Fibroblast of lung (primary cell): ENCODE measurements around the gene ITPR1. TPM values are rescaled to one million over a fixed set of nuclear protein-coding genes. Genes with fewer than 3 reads are reported as not detected.
A peak's percentile ranks its signal among the peaks of the same experiment; 100 is the strongest.

Experiments used
- DNase-seq, 2 donors: peaks; one replicate each; pipeline versions ENCODE4 v3.0.0 to v3.0.0-alpha.2; 2010; ENCODE audit warnings: low read depth in 2 of 2
- H2AFZ ChIP-seq: 2 replicates; pipeline ENCODE4 v1.5.1; 2012; ENCODE audit warnings: low read length, control low read depth, inconsistent platforms
- H3K27ac ChIP-seq: 2 replicates; pipeline ENCODE4 v1.5.1; 2011; ENCODE audit warnings: low read length, control low read depth; ENCODE audit not compliant: insufficient read depth
- H3K27me3 ChIP-seq: 2 replicates; pipeline ENCODE4 v1.5.1; 2011; ENCODE audit warnings: mild to moderate bottlenecking, low read length; ENCODE audit not compliant: control insufficient read depth, insufficient read depth
- H3K36me3 ChIP-seq: 2 replicates; pipeline ENCODE4 v1.5.1; 2011; ENCODE audit warnings: low read length; ENCODE audit not compliant: control insufficient read depth, insufficient read depth
- H3K4me1 ChIP-seq: 2 replicates; pipeline ENCODE4 v1.5.1; 2011; ENCODE audit warnings: low read length; ENCODE audit not compliant: control insufficient read depth, insufficient read depth; ENCODE audit errors: extremely low read depth
- H3K4me2 ChIP-seq: 2 replicates; pipeline ENCODE4 v1.5.1; 2011; ENCODE audit warnings: low read length, control low read depth; ENCODE audit not compliant: insufficient read depth; ENCODE audit errors: extremely low read depth
- H3K4me3 ChIP-seq, 4 experiments: fragments of 200-600 bp in 1 of 4; sonication (generic) in 1 of 4; replicated peaks in 1 of 4; 2 replicates each; pipeline ENCODE4 v1.5.1; 2011 to 2016; ENCODE audit warnings: low read length in 4 of 4, low read depth in 3 of 4, mild to moderate bottlenecking in 3 of 4, control low read depth in 2 of 4, inconsistent platforms in 1 of 4, mixed read lengths in 1 of 4; ENCODE audit not compliant: insufficient read depth in 1 of 4; ENCODE audit errors: control extremely low read depth in 1 of 4
- H3K79me2 ChIP-seq: 2 replicates; pipeline ENCODE4 v1.5.1; 2012; ENCODE audit warnings: mild to moderate bottlenecking, low read length, inconsistent platforms; ENCODE audit not compliant: control insufficient read depth, insufficient read depth
- H3K9ac ChIP-seq: 2 replicates; pipeline ENCODE4 v1.5.1; 2011; ENCODE audit warnings: mild to moderate bottlenecking, low read length, control low read depth; ENCODE audit not compliant: insufficient read depth
- H3K9me3 ChIP-seq: 2 replicates; pipeline ENCODE4 v1.5.1; 2012; ENCODE audit warnings: low read depth, low read length; ENCODE audit not compliant: control insufficient read depth, insufficient read depth
- H4K20me1 ChIP-seq: 2 replicates; pipeline ENCODE4 v1.5.1; 2011; ENCODE audit warnings: low read length; ENCODE audit not compliant: control insufficient read depth, insufficient read depth; ENCODE audit errors: extremely low read depth
- CTCF ChIP-seq, 2 donors: IDR thresholded peaks in 1 of 2; conservative IDR thresholded peaks in 1 of 2; 1 replicate in 1 of 2; 2 replicates in 1 of 2; pipeline ENCODE4 v1.5.1; 2011 to 2012; ENCODE audit warnings: low read length in 2 of 2, control low read depth in 1 of 2, inconsistent platforms in 1 of 2, low read depth in 1 of 2, mild to moderate bottlenecking in 1 of 2
- EZH2 ChIP-seq: IDR thresholded peaks from 2 replicates; pipeline ENCODE4 v1.5.1; 2012; ENCODE audit warnings: low read length, control low read depth, mild to moderate bottlenecking; ENCODE audit errors: missing control alignments
- polyA plus RNA-seq, 2 donors: library from polyadenylated mRNA; depleted of rRNA in 1 of 2; stranded (reverse) in 1 of 2; unstranded in 1 of 2; fragments of >200 nt; gene quantifications; 2 replicates each; pipeline ENCODE4 v1.2.1, GENCODE V29; 2011 to 2012; ENCODE audit warnings: missing spikeins in 1 of 2
- total RNA-seq: library from RNA; depleted of rRNA; stranded (reverse); fragments of >200 nt; gene quantifications from 2 replicates; pipeline ENCODE4 v1.2.1, GENCODE V29; 2014

Gene ITPR1
- total and polyA plus RNA-seq, 2 donors (not counting 1 experiment from before 2014, with no cell fraction given), result 19.2 to 87.0 TPM

DNA sequence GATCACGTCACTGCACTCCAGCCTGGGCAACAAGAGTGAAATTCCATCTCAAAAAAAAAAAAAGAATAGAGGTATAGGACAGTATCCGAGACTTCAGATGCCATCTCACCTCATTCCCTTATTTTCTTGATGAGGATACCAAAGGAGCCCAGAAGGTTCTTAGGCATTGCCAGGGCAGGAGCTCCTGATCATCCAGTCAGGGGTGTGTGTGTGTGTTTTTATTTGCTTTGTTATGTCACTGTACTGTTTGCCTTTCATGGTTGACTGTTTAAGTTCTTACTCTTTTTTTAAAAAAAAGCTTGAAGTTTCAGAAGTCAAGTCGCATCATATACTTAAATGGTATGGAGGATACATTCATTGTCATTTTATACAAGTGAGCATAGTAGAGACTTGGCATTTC, 346.1 kb downstream of the ITPR1 start:
- TF ChIP-seq EZH2 (no peak), CTCF (conservative IDR thresholded peaks at IDR 0.05 in 1 of 2, IDR thresholded peaks at IDR 0.05 in 1 of 2; ENCODE audit: low read depth in 1 of 2, low read length in 2 of 2) (no peak)
- Histone ChIP-seq H2AFZ (no peak overlapping the region), H3K4me2 (no peak overlapping the region), H3K9me3 (no peaks in the 10 kb centered on the region), H3K36me3 (no peaks in the 10 kb centered on the region), H3K27ac (no peak overlapping the region), H3K79me2 (no peaks in the 10 kb centered on the region), H3K4me3 (no peak overlapping the region), H3K27me3 (no peaks in the 10 kb centered on the region), H3K4me1 (no peaks in the 10 kb centered on the region), H3K9ac (no peak overlapping the region), H4K20me1 (no peaks in the 10 kb centered on the region)
- no peak for DNase-seq

- Histone ChIP-seq H3K9ac (no peak overlapping the region), H3K79me2 (no peaks in the 10 kb centered on the region), H3K4me1 (no peaks in the 10 kb centered on the region), H3K9me3 (no peaks in the 10 kb centered on the region), H3K27me3 (no peaks in the 10 kb centered on the region), H3K27ac (no peak overlapping the region), H3K4me3 (no peak overlapping the region), H3K4me2 (no peak overlapping the region), H3K36me3 (no peaks in the 10 kb centered on the region), H4K20me1 (no peaks in the 10 kb centered on the region), H2AFZ (no peak overlapping the region)
- TF ChIP-seq EZH2 (no peak), CTCF (conservative IDR thresholded peaks at IDR 0.05 in 1 of 2, IDR thresholded peaks at IDR 0.05 in 1 of 2; ENCODE audit: low read depth in 1 of 2, low read length in 2 of 2) (no peak)
- DNase-seq, result peak in 1 of 2 donors; percentile 51
Observed at GRCh38 chr3:4841225-4841624, 348.1 kb downstream of the ITPR1 start.

- Histone ChIP-seq H3K9me3 (no peaks in the 10 kb centered on the region), H3K36me3 (no peaks in the 10 kb centered on the region), H2AFZ (no peak overlapping the region), H3K79me2 (no peaks in the 10 kb centered on the region), H3K4me3 (no peak overlapping the region), H3K27me3 (no peaks in the 10 kb centered on the region), H3K27ac (no peak overlapping the region), H4K20me1 (no peaks in the 10 kb centered on the region), H3K4me2 (no peak overlapping the region), H3K4me1 (no peaks in the 10 kb centered on the region), H3K9ac (no peak overlapping the region)
- no peak for TF ChIP-seq CTCF (conservative IDR thresholded peaks at IDR 0.05 in 1 of 2, IDR thresholded peaks at IDR 0.05 in 1 of 2; ENCODE audit: low read depth in 1 of 2, low read length in 2 of 2)
- TF ChIP-seq EZH2, result no peak
- peak; percentile 50 to 58 for DNase-seq
Observed at GRCh38 chr3:4841776-4842440, 348.8 kb downstream of the ITPR1 start.
